GM12878 (cell line): ENCODE measurements around the gene PLAC8. TPM values are rescaled to one million over a fixed set of nuclear protein-coding genes. Genes with fewer than 3 reads are reported as not detected.

Experiments used
- ATAC-seq: fragments of 200-7000 bp; cut with Tn5 transposase; 3 replicates; pipeline ENCODE4 v1.9.1; 2020; ENCODE audit warnings: mild to moderate bottlenecking, moderate library complexity
- BruUV-seq: library from RNA; stranded (reverse); fragments of 400-500 nt; replicated peaks from 2 replicates; lab custom pipeline; 2021; lab: Mats Ljungman, UMichigan
- CTCF ChIA-PET: fragments of 300-600 bp; sonication (Branson Sonifier 250); formaldehyde crosslinking; extraction: SDS; loops from one replicate; lab custom pipeline; 2021; ENCODE audit warnings: inconsistent platforms; lab: Yijun Ruan, JAX
- POLR2A ChIA-PET: fragments of 350-600 bp; formaldehyde crosslinking; extraction: SDS; loops from one replicate; lab custom pipeline; 2021; ENCODE audit warnings: inconsistent platforms; lab: Charles Lee
- RAD21 ChIA-PET: fragments of 300-600 bp; sonication (Branson Sonifier 250); formaldehyde crosslinking; loops from one replicate; lab custom pipeline; 2023; ENCODE audit warnings: antibody characterized with exemption; ENCODE audit not compliant: unreplicated experiment; lab: Charles Lee
- SMC1A ChIA-PET: fragments of 300-600 bp; sonication (Branson Sonifier 250); formaldehyde crosslinking; loops from one replicate; lab custom pipeline; 2023; ENCODE audit not compliant: unreplicated experiment, uncharacterized antibody; lab: Charles Lee
- DNase-seq: peaks from one replicate; pipeline ENCODE4 v3.0.0-alpha.2; 2011; ENCODE audit warnings: low read depth, low spot score
- FAIRE-seq: peaks from 3 replicates; lab custom pipeline; 2011; peaks lifted over from hg19 to GRCh38; lab: Jason Lieb, UNC
- H2AFZ ChIP-seq: 2 replicates; pipeline ENCODE4 v1.6.0; 2011; ENCODE audit warnings: low read depth, low read length, control low read depth; ENCODE audit not compliant: control insufficient read depth
- H3K27ac ChIP-seq: 2 replicates; pipeline ENCODE4 v1.5.1; 2011; ENCODE audit warnings: control low read depth; ENCODE audit not compliant: control insufficient read depth, insufficient read depth
- H3K27me3 ChIP-seq, 2 experiments: replicated peaks in 1 of 2; 2 replicates each; pipeline versions ENCODE4 v1.6.0 to v1.6.1; 2011; ENCODE audit warnings: low read length in 1 of 2; ENCODE audit not compliant: control insufficient read depth in 2 of 2, insufficient read depth in 2 of 2
- H3K36me3 ChIP-seq, 2 experiments: 2 replicates each; pipeline ENCODE4 v1.5.1; 2011; ENCODE audit warnings: low read length in 1 of 2; ENCODE audit not compliant: control insufficient read depth in 2 of 2, insufficient read depth in 2 of 2
- H3K4me1 ChIP-seq: 2 replicates; pipeline ENCODE4 v1.6.1; 2011; ENCODE audit warnings: mild to moderate bottlenecking, low read length, moderate library complexity, mixed read lengths; ENCODE audit not compliant: control insufficient read depth, insufficient read depth
- H3K4me2 ChIP-seq: 2 replicates; pipeline ENCODE4 v1.6.0; 2011; ENCODE audit warnings: control low read depth; ENCODE audit not compliant: control insufficient read depth, insufficient read depth
- H3K4me3 ChIP-seq: fragments of 200-600 bp; sonication (generic); 2 replicates; pipeline ENCODE4 v1.5.1; 2016
- H3K79me2 ChIP-seq: 2 replicates; pipeline ENCODE4 v1.6.0; 2011; ENCODE audit warnings: low read length; ENCODE audit not compliant: control insufficient read depth, insufficient read depth
- H3K9ac ChIP-seq: 2 replicates; pipeline ENCODE4 v1.8.0; 2011; ENCODE audit warnings: low read length, control low read depth, mixed read lengths; ENCODE audit not compliant: control insufficient read depth, insufficient read depth
- H3K9me3 ChIP-seq: replicated peaks from 3 replicates; pipeline ENCODE4 v1.5.1; 2011; ENCODE audit warnings: mild to moderate bottlenecking, low read length; ENCODE audit not compliant: control insufficient read depth, insufficient read depth
- H4K20me1 ChIP-seq: 2 replicates; pipeline ENCODE4 v1.6.0; 2011; ENCODE audit not compliant: control insufficient read depth, insufficient read depth
- ATF7 ChIP-seq: fragments of 450-650 bp; IDR thresholded peaks from 2 replicates; pipeline ENCODE4 v1.6.1; 2016; ENCODE audit warnings: low read depth, mild to moderate bottlenecking
- DPF2 ChIP-seq: fragments of 450-650 bp; IDR thresholded peaks from 2 replicates; pipeline ENCODE4 v1.6.1; 2017; ENCODE audit warnings: mild to moderate bottlenecking
- IKZF1 ChIP-seq: fragments of 450-650 bp; conservative IDR thresholded peaks from 2 replicates; pipeline ENCODE4 v1.6.1; 2017; ENCODE audit warnings: antibody characterized with exemption, mild to moderate bottlenecking
- IKZF2 ChIP-seq, 2 experiments: fragments of 450-650 bp; IDR thresholded peaks; 2 replicates each; pipeline ENCODE4 v1.6.1; 2017; ENCODE audit warnings: mild to moderate bottlenecking in 2 of 2, moderate library complexity in 2 of 2
- MTA2 ChIP-seq: fragments of 450-650 bp; IDR thresholded peaks from 2 replicates; pipeline ENCODE4 v1.6.1; 2016; ENCODE audit warnings: low read depth, mild to moderate bottlenecking, moderate library complexity
- POU2F2 ChIP-seq: IDR thresholded peaks from 3 replicates; pipeline ENCODE4 v1.6.1; 2011; ENCODE audit warnings: low read depth, mild to moderate bottlenecking, low read length, borderline replicate concordance
- RELB ChIP-seq: fragments of 450-650 bp; IDR thresholded peaks from 2 replicates; pipeline ENCODE4 v1.6.1; 2017; ENCODE audit warnings: low read depth, mild to moderate bottlenecking, moderate library complexity
- SPI1 ChIP-seq: IDR thresholded peaks from 2 replicates; pipeline ENCODE4 v1.6.1; 2011; ENCODE audit warnings: low read depth, mild to moderate bottlenecking, low read length, moderate library complexity, borderline replicate concordance; ENCODE audit not compliant: insufficient read depth
- ZNF384 ChIP-seq: IDR thresholded peaks from 2 replicates; pipeline ENCODE4 v1.6.1; 2012; ENCODE audit warnings: low read depth, mild to moderate bottlenecking, low read length, improper control_type of control experiment, borderline replicate concordance
- WGBS: methylation state at CpG from one replicate; pipeline ENCODE4 v1.1.6; 2016; ENCODE audit warnings: low lambda C conversion rate; ENCODE audit not compliant: insufficient replicate concordance, insufficient coverage; ENCODE audit errors: missing lambda C conversion rate; 5-methylcytosine and 5-hydroxymethylcytosine counted together
- in situ Hi-C: fragments of 300-500 bp; cut with MboI; formaldehyde crosslinking; loops from 9 replicates; pipeline ENCODE4 v1.14.3; 2018; ENCODE audit warnings: mixed read lengths
- intact Hi-C: fragments of 100-400 bp; cut with micrococcal nuclease; formaldehyde crosslinking; loops from one replicate; pipeline ENCODE4 v1.14.2; 2022; ENCODE audit not compliant: unreplicated experiment
- polyA plus RNA-seq, 11 experiments: library from polyadenylated mRNA; depleted of rRNA in 4 of 11; unstranded in 6 of 11; stranded (reverse) in 5 of 11; fragments of >200 nt; fragmentation: Nextera tagmentation in 4 of 11; fragmentation: Illumina TruSeq in 1 of 11; extraction: Ambion mirVana in 4 of 11; extraction: Trizol in 1 of 11; gene quantifications; 1 replicate in 1 of 11; 2 replicates in 10 of 11; pipeline versions ENCODE4 v1.2.1 to v1.2.3, GENCODE V29; 2011 to 2016; ENCODE audit warnings: inconsistent platforms in 2 of 11, missing spikeins in 2 of 11, low read depth in 1 of 11
- total RNA-seq, 4 experiments: library from RNA; depleted of rRNA in 3 of 4; stranded (reverse); fragments of >200 nt in 3 of 4; fragmentation: Illumina TruSeq in 1 of 4; extraction: Trizol in 1 of 4; gene quantifications; 2 replicates each; pipeline versions ENCODE4 v1.2.1 to v1.2.3, GENCODE V29; 2013 to 2021

PLAC8 gene
- total and polyA plus RNA-seq, 10 of the 15 experiments (the other 5 are each of a cell fraction or from before 2014, with no cell fraction given) = 214 to 841 (median 348) TPM

GRCh38 chr4:83132065-83132464, 17.5 kb upstream of the PLAC8 start:
- no peak overlapping the region for H3K27ac ChIP-seq
- no peak overlapping the region for H2AFZ ChIP-seq
- no peak for FAIRE-seq
- intact Hi-C loops = no loop called here
- H3K9me3 ChIP-seq = peaks cover 8% of the 10 kb centered on the region; the same call in 2 of the 3 replicates
- WGBS = 86% methylated on average over 1 of the region's 1 CpG
- ChIA-PET SMC1A (interaction anchor here (0.8 to 2.6 kb wide), 8 partner anchors 13 to 149 kb away, joined by 3 to 14 read pairs (median 4); no protein-coding TSS in a partner anchor), CTCF (interaction anchor here (1.0 to 1.2 kb wide), 2 partner anchors 68 to 149 kb away, joined by 3 read pairs; no protein-coding TSS in a partner anchor), POLR2A (interaction anchor here (1.0 to 1.1 kb wide), 2 partner anchors 15 to 87 kb away, joined by 3 to 5 read pairs; no protein-coding TSS in a partner anchor)
- BruUV-seq = no TSS peak
- peaks cover under 1% of the 10 kb centered on the region for H3K4me1 ChIP-seq
- H3K79me2 ChIP-seq = no peaks in the 10 kb centered on the region
- H3K4me2 ChIP-seq = no peak overlapping the region
- TF ChIP-seq SPI1 (peak; percentile 77), DPF2 (0 out of 2 replicates have a peak, but pooled peaks have one; percentile 33), RELB (no peak), ZNF384 (peak; percentile 56; the same call in 1 of the 2 replicates), ATF7 (peak; percentile 59; the same call in 1 of the 2 replicates), IKZF2 (IDR thresholded peaks at IDR 0.05) (peak; percentile 74 to 77), IKZF1 (peak; percentile 28; the same call in 1 of the 2 replicates), MTA2 (peak; percentile 44; the same call in 1 of the 2 replicates), POU2F2 (no peak)
- TF ChIP-seq, all 136 proteins: peak for 7
- RAD21 ChIA-PET = interaction anchor here (0.8 to 2.3 kb wide), 3 partner anchors 19 to 42 kb away, joined by 3 to 5 read pairs (median 4); no protein-coding TSS in a partner anchor
- Histone ChIP-seq H3K36me3 (no peaks in the 10 kb centered on the region), H4K20me1 (no peaks in the 10 kb centered on the region), H3K4me3 (no peak overlapping the region), H3K27me3 (no peaks in the 10 kb centered on the region), H3K9ac (no peak overlapping the region)
- ATAC-seq (peak; percentile 52), DNase-seq (no peak)
- in situ Hi-C loops = no loop called here
